Esophagus muscularis mucosa (tissue), 4 donors: Measurements from ENCODE around the gene TPX2.

Experiments used
- EP300 ChIP-seq: sonication (generic); formaldehyde crosslinking; IDR thresholded peaks from one replicate; pipeline ENCODE4 v1.6.1; 2017; ENCODE audit warnings: antibody characterized with exemption
- POLR2A ChIP-seq: fragments of 450-650 bp; IDR thresholded peaks from one replicate; pipeline ENCODE4 v1.6.1; 2017; ENCODE audit warnings: antibody characterized with exemption, moderate library complexity, mild to moderate bottlenecking, low read depth
- TF ChIP-seq, protein P1 (sequence below), 3 experiments: fragments of 200-600 bp in 2 of 3; fragments of 450-650 bp in 1 of 3; sonication (generic) in 2 of 3; IDR thresholded peaks; one replicate each; pipeline ENCODE4 v1.5.1; 2017 to 2019; ENCODE audit warnings: antibody characterized with exemption in 3 of 3, mild to moderate bottlenecking in 2 of 3, moderate library complexity in 1 of 3

- TF ChIP-seq, protein P1, sequence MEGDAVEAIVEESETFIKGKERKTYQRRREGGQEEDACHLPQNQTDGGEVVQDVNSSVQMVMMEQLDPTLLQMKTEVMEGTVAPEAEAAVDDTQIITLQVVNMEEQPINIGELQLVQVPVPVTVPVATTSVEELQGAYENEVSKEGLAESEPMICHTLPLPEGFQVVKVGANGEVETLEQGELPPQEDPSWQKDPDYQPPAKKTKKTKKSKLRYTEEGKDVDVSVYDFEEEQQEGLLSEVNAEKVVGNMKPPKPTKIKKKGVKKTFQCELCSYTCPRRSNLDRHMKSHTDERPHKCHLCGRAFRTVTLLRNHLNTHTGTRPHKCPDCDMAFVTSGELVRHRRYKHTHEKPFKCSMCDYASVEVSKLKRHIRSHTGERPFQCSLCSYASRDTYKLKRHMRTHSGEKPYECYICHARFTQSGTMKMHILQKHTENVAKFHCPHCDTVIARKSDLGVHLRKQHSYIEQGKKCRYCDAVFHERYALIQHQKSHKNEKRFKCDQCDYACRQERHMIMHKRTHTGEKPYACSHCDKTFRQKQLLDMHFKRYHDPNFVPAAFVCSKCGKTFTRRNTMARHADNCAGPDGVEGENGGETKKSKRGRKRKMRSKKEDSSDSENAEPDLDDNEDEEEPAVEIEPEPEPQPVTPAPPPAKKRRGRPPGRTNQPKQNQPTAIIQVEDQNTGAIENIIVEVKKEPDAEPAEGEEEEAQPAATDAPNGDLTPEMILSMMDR (IDR thresholded peaks at IDR 0.05), result no peak
- no peak for TF ChIP-seq POLR2A
- no peak for TF ChIP-seq EP300
Observed at GRCh38 chr20:31785089-31785488, 46.0 kb downstream of the TPX2 start.
